ENCODE results near the gene ANKRD1. TPM values are rescaled to one million over a fixed set of nuclear protein-coding genes. Genes with fewer than 3 reads are reported as not detected.

The ANKRD1 gene
- total RNA-seq, 1 donor from 2014 or later = 47.5 TPM

- H3K27me3 ChIP-seq (ENCODE audit: low read depth) = peaks cover 7% of the 10 kb centered on the region
- peak; percentile 41 for TF ChIP-seq CTCF (IDR thresholded peaks at IDR 0.05)
- peak overlapping the region; percentile 76 for H3K4me3 ChIP-seq
- no peaks in the 10 kb centered on the region for H3K9me3 ChIP-seq
- peaks cover 21% of the 10 kb centered on the region for H3K4me1 ChIP-seq
- ATAC-seq = peak; percentile 73 to 81
- intact Hi-C loops (cut with DNase I) = no loop called here
- no peak for DNase-seq
- H3K27ac ChIP-seq = peak overlapping the region; percentile 78
- peaks cover 15% of the 10 kb centered on the region for H3K36me3 ChIP-seq
Measured at GRCh38 chr10:90871279-90871765, 49.6 kb downstream of the ANKRD1 start.

GRCh38 chr10:90866050-90866598, 54.8 kb downstream of the ANKRD1 start:
- no peak overlapping the region for H3K4me3 ChIP-seq
- ATAC-seq (no peak), DNase-seq (no peak)
- H3K27me3 ChIP-seq (ENCODE audit: low read depth) = peaks cover 13% of the 10 kb centered on the region
- intact Hi-C loops (cut with DNase I) = no loop called here
- no peak for TF ChIP-seq CTCF (IDR thresholded peaks at IDR 0.05)
- peaks cover 4% of the 10 kb centered on the region for H3K4me1 ChIP-seq
- H3K9me3 ChIP-seq = no peaks in the 10 kb centered on the region
- H3K36me3 ChIP-seq = no peaks in the 10 kb centered on the region
- no peak overlapping the region for H3K27ac ChIP-seq

GRCh38 chr10:90865401-90865800, 55.5 kb downstream of the ANKRD1 start:
- intact Hi-C loops (cut with DNase I) = no loop called here
- peaks cover 13% of the 10 kb centered on the region for H3K27me3 ChIP-seq (ENCODE audit: low read depth)
- H3K36me3 ChIP-seq = no peaks in the 10 kb centered on the region
- no peak overlapping the region for H3K27ac ChIP-seq
- H3K4me1 ChIP-seq = no peaks in the 10 kb centered on the region
- DNase-seq = no peak
- no peaks in the 10 kb centered on the region for H3K9me3 ChIP-seq
- no peak overlapping the region for H3K4me3 ChIP-seq
- ATAC-seq = no peak
- no peak for TF ChIP-seq CTCF (IDR thresholded peaks at IDR 0.05)

- H3K27me3 ChIP-seq (ENCODE audit: low read depth) = peaks cover 13% of the 10 kb centered on the region
- no peak for ATAC-seq
Measured at GRCh38 chr10:90862908-90863514, 57.9 kb downstream of the ANKRD1 start.

More at GRCh38 chr10:90862908-90863514, 57.9 kb downstream of the ANKRD1 start:
- peak; percentile 65 for TF ChIP-seq CTCF (IDR thresholded peaks at IDR 0.05)
- intact Hi-C loops (cut with DNase I) = no loop called here
- peaks cover 6% of the 10 kb centered on the region for H3K4me1 ChIP-seq
- no peak for DNase-seq
- no peaks in the 10 kb centered on the region for H3K36me3 ChIP-seq
- no peak overlapping the region for H3K4me3 ChIP-seq
- H3K9me3 ChIP-seq = no peaks in the 10 kb centered on the region
- no peak overlapping the region for H3K27ac ChIP-seq

Other genes with a start within 250 kb of the ANKRD1 start
- gene HTR7, start 63.0 kb downstream of the ANKRD1 start, total RNA-seq = 0.32 TPM
- gene RPP30, start 49.1 kb downstream of the ANKRD1 start, total RNA-seq = 28.2 TPM

Data from lower lobe of right lung (tissue), 2 donors.